Activated naive CD4-positive, alpha-beta T cell treated with anti-CD3 and anti-CD28 coated beads, Interleukin-2, amount 10 ng/mL, durations not matched to agents 7 days and 5 days (primary cell): Measurements from ENCODE around the gene C20orf144.

Source experiments
- CTCF ChIA-PET: fragments of 350-600 bp; sonication (Branson Sonifier 250); formaldehyde crosslinking; loops from one replicate; lab custom pipeline; 2021; ENCODE audit warnings: antibody characterized with exemption; lab: Charles Lee
- DNase-seq: peaks from one replicate; pipeline ENCODE4 v3.0.0-alpha.2; 2020
- H3K27ac Mint-ChIP-seq: one replicate; pipeline ENCODE4 v1.8.0; 2021; ENCODE audit warnings: mild to moderate bottlenecking, moderate library complexity, mixed read lengths
- H3K27me3 Mint-ChIP-seq: one replicate; pipeline ENCODE4 v1.8.0; 2021; ENCODE audit warnings: mild to moderate bottlenecking, mixed read lengths
- H3K36me3 Mint-ChIP-seq: one replicate; pipeline ENCODE4 v1.8.0; 2021; ENCODE audit warnings: mixed read lengths
- H3K4me1 Mint-ChIP-seq: one replicate; pipeline ENCODE4 v1.8.0; 2021; ENCODE audit warnings: mixed read lengths
- H3K4me3 Mint-ChIP-seq: one replicate; pipeline ENCODE4 v1.8.0; 2021; ENCODE audit warnings: mild to moderate bottlenecking, moderate library complexity, mixed read lengths
- H3K9me3 Mint-ChIP-seq: one replicate; pipeline ENCODE4 v1.8.0; 2021; ENCODE audit warnings: mixed read lengths

C20orf144 gene

GRCh38 chr20:33654680-33655161 is 7.4 kb upstream of the C20orf144 start:
- CTCF ChIA-PET = interaction anchor here (2.0 to 3.9 kb wide), 3 partner anchors 12 to 197 kb away, joined by 7 to 22 read pairs (median 10); partner anchors contain the start of gene ACTL10
- DNase-seq = no peak
- H3K27ac Mint-ChIP-seq = no peak overlapping the region
- peaks cover 4% of the 10 kb centered on the region for H3K36me3 Mint-ChIP-seq
- H3K9me3 Mint-ChIP-seq = no peaks in the 10 kb centered on the region
- no peak overlapping the region for H3K4me3 Mint-ChIP-seq
- peaks cover 5% of the 10 kb centered on the region for H3K27me3 Mint-ChIP-seq
- H3K4me1 Mint-ChIP-seq = peaks cover 7% of the 10 kb centered on the region

GRCh38 chr20:33655164-33655563 is 7.0 kb upstream of the C20orf144 start:
- Mint-ChIP-seq H3K4me1 (peaks cover 7% of the 10 kb centered on the region), H3K27ac (no peak overlapping the region), H3K9me3 (no peaks in the 10 kb centered on the region), H3K27me3 (peaks cover 5% of the 10 kb centered on the region), H3K4me3 (no peak overlapping the region), H3K36me3 (peaks cover 4% of the 10 kb centered on the region)
- no peak for DNase-seq
- CTCF ChIA-PET = interaction anchor here (1.1 to 3.9 kb wide), 3 partner anchors 12 to 255 kb away, joined by 3 to 22 read pairs (median 10); partner anchors contain the start of gene ACTL10

GRCh38 chr20:33656010-33656782 is 5.9 kb upstream of the C20orf144 start:
- peaks cover 7% of the 10 kb centered on the region for H3K4me1 Mint-ChIP-seq
- H3K27me3 Mint-ChIP-seq = peaks cover 5% of the 10 kb centered on the region
- DNase-seq = no peak
- CTCF ChIA-PET = interaction anchor here (1.1 to 3.9 kb wide), 2 partner anchors 11 to 256 kb away, joined by 3 to 22 read pairs; partner anchors contain the start of gene ACTL10
- H3K27ac Mint-ChIP-seq = peak overlapping the region; percentile 28
- no peaks in the 10 kb centered on the region for H3K9me3 Mint-ChIP-seq
- H3K36me3 Mint-ChIP-seq = peaks cover 4% of the 10 kb centered on the region
- H3K4me3 Mint-ChIP-seq = no peak overlapping the region

- DNase-seq = no peak
- Mint-ChIP-seq H3K4me3 (no peak overlapping the region), H3K36me3 (peaks cover 4% of the 10 kb centered on the region), H3K27me3 (peaks cover 5% of the 10 kb centered on the region), H3K27ac (no peak overlapping the region), H3K9me3 (no peaks in the 10 kb centered on the region), H3K4me1 (peaks cover 9% of the 10 kb centered on the region)
- CTCF ChIA-PET = interaction anchor here (3.9 kb wide), 1 partner anchor 10 kb away, joined by 22 read pairs; the partner anchor contains the start of gene ACTL10
These were observed 5.1 kb upstream of the C20orf144 start for GRCh38 chr20:33656783-33657703.

GRCh38 chr20:33657704-33658095 is 4.4 kb upstream of the C20orf144 start:
- Mint-ChIP-seq H3K4me3 (no peak overlapping the region), H3K36me3 (peaks cover 4% of the 10 kb centered on the region), H3K9me3 (no peaks in the 10 kb centered on the region), H3K27me3 (peaks cover 5% of the 10 kb centered on the region), H3K4me1 (peaks cover 15% of the 10 kb centered on the region), H3K27ac (no peak overlapping the region)
- DNase-seq = no peak
- CTCF ChIA-PET = no interaction called here

GRCh38 chr20:33658510-33658909 is 3.6 kb upstream of the C20orf144 start:
- Mint-ChIP-seq H3K4me3 (no peak overlapping the region), H3K27me3 (peaks cover under 1% of the 10 kb centered on the region), H3K9me3 (no peaks in the 10 kb centered on the region), H3K36me3 (peaks cover 4% of the 10 kb centered on the region), H3K4me1 (peaks cover 14% of the 10 kb centered on the region), H3K27ac (no peak overlapping the region)
- CTCF ChIA-PET = no interaction called here
- DNase-seq = no peak

GRCh38 chr20:33658929-33659328 is 3.2 kb upstream of the C20orf144 start:
- Mint-ChIP-seq H3K9me3 (no peaks in the 10 kb centered on the region), H3K36me3 (peaks cover 4% of the 10 kb centered on the region), H3K4me1 (peaks cover 16% of the 10 kb centered on the region), H3K27ac (peak overlapping the region; percentile 62), H3K4me3 (no peak overlapping the region), H3K27me3 (no peaks in the 10 kb centered on the region)
- DNase-seq = no peak
- CTCF ChIA-PET = no interaction called here

- peaks cover 20% of the 10 kb centered on the region for H3K4me1 Mint-ChIP-seq
- no peak for DNase-seq
- H3K9me3 Mint-ChIP-seq = no peaks in the 10 kb centered on the region
- CTCF ChIA-PET = no interaction called here
- H3K36me3 Mint-ChIP-seq = peaks cover 4% of the 10 kb centered on the region
- H3K27ac Mint-ChIP-seq = no peak overlapping the region
- no peak overlapping the region for H3K4me3 Mint-ChIP-seq
- no peaks in the 10 kb centered on the region for H3K27me3 Mint-ChIP-seq
These were observed 2.6 kb upstream of the C20orf144 start for GRCh38 chr20:33659341-33660034.

GRCh38 chr20:33660035-33660684 is 2.0 kb upstream of the C20orf144 start:
- peaks cover 4% of the 10 kb centered on the region for H3K36me3 Mint-ChIP-seq
- no peaks in the 10 kb centered on the region for H3K9me3 Mint-ChIP-seq
- H3K4me1 Mint-ChIP-seq = peaks cover 27% of the 10 kb centered on the region
- no peaks in the 10 kb centered on the region for H3K27me3 Mint-ChIP-seq
- no peak overlapping the region for H3K27ac Mint-ChIP-seq
- DNase-seq = no peak
- no peak overlapping the region for H3K4me3 Mint-ChIP-seq
- CTCF ChIA-PET = no interaction called here

GRCh38 chr20:33660685-33661058 is 1.5 kb upstream of the C20orf144 start:
- no peaks in the 10 kb centered on the region for H3K27me3 Mint-ChIP-seq
- H3K36me3 Mint-ChIP-seq = peaks cover 4% of the 10 kb centered on the region
- DNase-seq = no peak
- no peak overlapping the region for H3K27ac Mint-ChIP-seq
- no peak overlapping the region for H3K4me3 Mint-ChIP-seq
- peaks cover 32% of the 10 kb centered on the region for H3K4me1 Mint-ChIP-seq
- H3K9me3 Mint-ChIP-seq = no peaks in the 10 kb centered on the region
- CTCF ChIA-PET = no interaction called here

- no peaks in the 10 kb centered on the region for H3K27me3 Mint-ChIP-seq
- H3K4me1 Mint-ChIP-seq = peaks cover 47% of the 10 kb centered on the region
- peak; percentile 92 for DNase-seq
- CTCF ChIA-PET = interaction anchor here (1.1 to 1.8 kb wide), 4 partner anchors 10 to 206 kb away, joined by 3 to 6 read pairs (median 6); no protein-coding TSS in a partner anchor
- H3K9me3 Mint-ChIP-seq = no peaks in the 10 kb centered on the region
- peak overlapping the region; percentile 95 for H3K27ac Mint-ChIP-seq
- peak overlapping the region; percentile 78 for H3K4me3 Mint-ChIP-seq
- peaks cover 10% of the 10 kb centered on the region for H3K36me3 Mint-ChIP-seq
These were observed 1.3 kb downstream of the C20orf144 start for GRCh38 chr20:33663161-33664084.

GRCh38 chr20:33664085-33664761 is 2.1 kb downstream of the C20orf144 start:
- H3K27ac Mint-ChIP-seq = peak overlapping the region; percentile 95
- peak overlapping the region; percentile 78 for H3K4me3 Mint-ChIP-seq
- H3K27me3 Mint-ChIP-seq = no peaks in the 10 kb centered on the region
- H3K9me3 Mint-ChIP-seq = no peaks in the 10 kb centered on the region
- peaks cover 55% of the 10 kb centered on the region for H3K4me1 Mint-ChIP-seq
- no peak for DNase-seq
- peaks cover 13% of the 10 kb centered on the region for H3K36me3 Mint-ChIP-seq
- CTCF ChIA-PET = interaction anchor here (0.6 to 1.2 kb wide), 6 partner anchors 9 to 264 kb away, joined by 3 to 5 read pairs (median 3); no protein-coding TSS in a partner anchor
